ENCODE results near the gene FAM168B. TPM values are rescaled to one million over a fixed set of nuclear protein-coding genes. Genes with fewer than 3 reads are reported as not detected.

FAM168B gene
- total and polyA plus RNA-seq, 2 of the 13 experiments (the other 11 are each of a cell fraction or from before 2014, with no cell fraction given): 64.5 to 113 TPM

- TF ChIP-seq MAX (IDR thresholded peaks at IDR 0.05) (peak; percentile 70), RFXAP (CRISPR knock-in tag; IDR thresholded peaks at IDR 0.05; ENCODE audit: borderline replicate concordance) (no peak), BATF2 (CRISPR knock-in tag; IDR thresholded peaks at IDR 0.05) (no peak), SOX13 (IDR thresholded peaks at IDR 0.05) (no peak), SOX13 (CRISPR knock-in tag; conservative IDR thresholded peaks at IDR 0.05 in 1 of 2, IDR thresholded peaks at IDR 0.05 in 1 of 2) (peak in 1 of 2 experiments; percentile 40; a peak in 1 of 4 replicates), TCF12 (IDR thresholded peaks at IDR 0.05) (no peak), TCF12 (CRISPR knock-in tag; IDR thresholded peaks at IDR 0.05) (0 out of 2 replicates have a peak, but pooled peaks have one; percentile 57), ZNF883 (CRISPR knock-in tag; IDR thresholded peaks at IDR 0.05; ENCODE audit: not compliant biosample characterization) (peak; percentile 54), ZBTB38 (CRISPR knock-in tag; IDR thresholded peaks at IDR 0.05) (peak; percentile 73), GMEB1 (CRISPR knock-in tag; IDR thresholded peaks at IDR 0.05; ENCODE audit: borderline replicate concordance) (peak; percentile 91), ARHGAP35 (CRISPR knock-in tag; IDR thresholded peaks at IDR 0.05; ENCODE audit: borderline replicate concordance) (no peak), ZNF761 (CRISPR knock-in tag; conservative IDR thresholded peaks at IDR 0.05) (peak; percentile 60; the same call in 1 of the 2 replicates), AHR (CRISPR knock-in tag; IDR thresholded peaks at IDR 0.05) (no peak; the same call in 1 of the 2 replicates), HINFP (CRISPR knock-in tag; IDR thresholded peaks at IDR 0.05; ENCODE audit: low read depth) (no peak; the same call in 1 of the 2 replicates), MYPOP (CRISPR knock-in tag; IDR thresholded peaks at IDR 0.05) (peak; percentile 28; the same call in 1 of the 2 replicates), MXD4 (CRISPR knock-in tag; IDR thresholded peaks at IDR 0.05) (peak; percentile 59; the same call in 1 of the 2 replicates), DR1 (CRISPR knock-in tag; IDR thresholded peaks at IDR 0.05) (no peak), PPARG (CRISPR knock-in tag; conservative IDR thresholded peaks at IDR 0.05) (no peak; the same call in 1 of the 2 replicates), HOMEZ (CRISPR knock-in tag; IDR thresholded peaks at IDR 0.05; ENCODE audit: low read depth) (0 out of 2 replicates have a peak, but pooled peaks have one; percentile 26), ZNF3 (CRISPR knock-in tag; IDR thresholded peaks at IDR 0.05) (no peak; the same call in 1 of the 2 replicates), ZNF737 (CRISPR knock-in tag; IDR thresholded peaks at IDR 0.05; ENCODE audit: borderline replicate concordance) (no peak), ZNF484 (CRISPR knock-in tag; IDR thresholded peaks at IDR 0.05; ENCODE audit: borderline replicate concordance, low read depth) (0 out of 2 replicates have a peak, but pooled peaks have one; percentile 41), SMARCE1 (IDR thresholded peaks at IDR 0.05; ENCODE audit: borderline replicate concordance) (no peak)
Observed at GRCh38 chr2:131105156-131105949, 12.1 kb upstream of the FAM168B start, which contains the start of gene PLEKHB2 (continued).

Data from HepG2 (cell line).